ENCODE measurements around the gene KCTD2.
"Not testable (repeated sequence)": the region's sequence is repeated elsewhere in the genome, so short reads cannot be mapped to it uniquely, and the experiment has no call there.

The KCTD2 gene

GRCh38 chr17:75010683-75011400, 36.2 kb upstream of the KCTD2 start:
- ATAC-seq (replicated peaks) = no peak
- peaks cover 19 to 27% of the 10 kb centered on the region in 2 donors for H3K4me1 Mint-ChIP-seq
- no peak for DNase-seq
- no peaks in the 10 kb centered on the region for H3K9me3 Mint-ChIP-seq
- H3K27me3 Mint-ChIP-seq = peaks cover under 1 to 21% of the 10 kb centered on the region in 2 donors
- no peak overlapping the region for H3K4me3 Mint-ChIP-seq
- H3K27ac Mint-ChIP-seq = peak overlapping the region; percentile 26
- peaks cover 2 to 11% of the 10 kb centered on the region in 2 donors for H3K36me3 Mint-ChIP-seq

DNA sequence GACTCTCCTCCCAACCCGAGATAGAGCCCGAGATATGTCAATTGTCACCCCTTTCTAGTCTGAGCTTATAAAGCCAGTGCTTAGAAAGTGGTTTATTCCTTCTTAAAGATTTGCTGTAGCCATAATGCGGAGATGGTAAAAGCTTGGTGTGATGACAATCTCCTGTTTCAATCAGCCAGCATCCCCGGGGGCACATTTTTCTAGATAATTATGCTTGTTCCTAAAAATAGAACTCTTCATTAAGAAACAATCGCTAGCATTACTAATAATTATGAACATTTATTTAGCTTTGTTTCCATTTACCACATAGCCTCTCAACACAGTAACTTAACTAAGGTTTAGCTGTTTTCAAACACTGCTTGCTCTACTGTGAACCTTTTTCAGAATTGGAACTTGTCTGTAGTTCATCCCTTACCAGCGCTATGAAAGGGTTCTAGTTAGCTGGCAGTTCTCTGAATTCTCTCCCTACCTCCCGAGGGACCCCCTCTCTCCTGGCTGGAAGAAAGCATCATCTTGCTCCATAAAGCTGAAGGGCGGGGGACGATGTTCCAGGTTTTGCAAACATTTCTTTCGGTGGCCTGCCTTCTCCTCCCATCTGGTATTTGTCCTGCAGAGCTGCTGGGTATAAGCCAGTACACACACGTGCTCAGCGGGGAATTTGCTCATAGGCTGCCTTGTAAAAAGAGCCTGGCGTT, 35.5 kb upstream of the KCTD2 start:
- Mint-ChIP-seq H3K4me3 (peak overlapping the region; percentile 92 to 96), H3K27me3 (peaks cover 0 to 14% of the 10 kb centered on the region in 2 donors), H3K36me3 (peaks cover 5 to 16% of the 10 kb centered on the region in 2 donors), H3K9me3 (no peaks in the 10 kb centered on the region), H3K27ac (peak overlapping the region; percentile 94), H3K4me1 (peaks cover 20 to 32% of the 10 kb centered on the region in 2 donors)
- DNase-seq (no peak), ATAC-seq (replicated peaks) (no peak)

DNA sequence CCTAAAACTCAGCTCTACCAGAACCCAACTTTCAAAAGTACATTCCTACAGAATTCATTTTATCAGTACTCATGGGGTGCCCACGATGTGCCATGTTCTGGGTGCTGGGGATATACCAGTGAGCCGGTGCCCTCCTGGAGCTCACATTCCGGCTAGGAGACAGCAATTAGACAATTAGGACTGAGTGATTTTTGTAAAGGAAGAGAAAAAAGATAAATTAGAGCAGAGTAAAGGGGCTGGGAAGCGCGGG, 35.0 kb upstream of the KCTD2 start:
- Mint-ChIP-seq H3K9me3 (no peaks in the 10 kb centered on the region), H3K27ac (peak overlapping the region; percentile 94), H3K36me3 (peaks cover 5 to 18% of the 10 kb centered on the region in 2 donors), H3K4me3 (peak overlapping the region; percentile 92 to 96), H3K4me1 (peaks cover 20 to 32% of the 10 kb centered on the region in 2 donors), H3K27me3 (peaks cover 0 to 9% of the 10 kb centered on the region in 2 donors)
- DNase-seq (no peak), ATAC-seq (replicated peaks) (no peak)

DNA sequence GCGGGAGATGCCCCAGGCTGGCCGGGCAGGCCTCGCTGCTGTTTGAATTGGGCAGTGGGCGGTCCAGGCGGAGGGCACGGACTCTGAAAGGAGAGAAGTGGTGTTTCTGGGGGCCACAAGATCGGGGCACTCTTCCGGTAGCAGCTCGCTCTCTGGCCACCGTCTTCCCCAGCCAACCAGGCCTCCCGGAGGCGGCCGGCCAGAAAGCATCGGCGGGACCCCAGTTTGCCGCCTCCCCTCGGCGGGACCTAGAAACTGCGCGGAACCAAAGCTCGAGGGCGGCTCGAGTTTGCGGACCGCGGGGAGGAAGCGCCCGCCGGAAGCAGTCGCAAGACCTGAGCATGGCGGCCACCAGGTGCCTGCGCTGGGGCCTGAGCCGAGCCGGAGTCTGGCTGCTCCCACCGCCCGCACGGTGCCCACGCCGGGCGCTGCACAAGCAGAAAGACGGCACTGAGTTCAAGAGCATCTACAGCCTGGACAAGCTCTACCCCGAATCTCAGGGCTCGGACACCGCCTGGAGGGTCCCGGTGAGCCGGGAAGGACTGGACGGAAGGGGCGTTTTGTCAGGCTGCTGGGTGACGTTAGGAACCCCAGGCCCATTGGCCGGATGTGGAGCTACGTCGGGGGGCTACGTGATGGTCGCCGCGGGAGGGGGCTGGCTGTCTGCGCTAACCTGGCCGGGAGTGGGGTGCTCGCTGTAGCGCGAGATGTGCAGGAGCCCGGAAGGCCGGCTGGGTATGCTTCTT, 34.5 kb upstream of the KCTD2 start, which contains the start of gene MRPL58:
Gene MRPL58 (plus strand): TSS at position 325 of the 746 bp plus-strand sequence. CDS start 17 bp downstream, at position 342.
- Mint-ChIP-seq H3K36me3 (peaks cover 5 to 18% of the 10 kb centered on the region in 2 donors), H3K27ac (peak within 1 kb of the TSS; percentile 94), H3K4me3 (peak within 1 kb of the TSS; percentile 92 to 96), H3K9me3 (no peaks in the 10 kb centered on the region), H3K27me3 (peaks cover 0 to 4% of the 10 kb centered on the region in 2 donors), H3K4me1 (peaks cover 20 to 32% of the 10 kb centered on the region in 2 donors)
- ATAC-seq (replicated peaks) = peak; percentile 94 to 95
- peak; percentile 85 for DNase-seq

DNA sequence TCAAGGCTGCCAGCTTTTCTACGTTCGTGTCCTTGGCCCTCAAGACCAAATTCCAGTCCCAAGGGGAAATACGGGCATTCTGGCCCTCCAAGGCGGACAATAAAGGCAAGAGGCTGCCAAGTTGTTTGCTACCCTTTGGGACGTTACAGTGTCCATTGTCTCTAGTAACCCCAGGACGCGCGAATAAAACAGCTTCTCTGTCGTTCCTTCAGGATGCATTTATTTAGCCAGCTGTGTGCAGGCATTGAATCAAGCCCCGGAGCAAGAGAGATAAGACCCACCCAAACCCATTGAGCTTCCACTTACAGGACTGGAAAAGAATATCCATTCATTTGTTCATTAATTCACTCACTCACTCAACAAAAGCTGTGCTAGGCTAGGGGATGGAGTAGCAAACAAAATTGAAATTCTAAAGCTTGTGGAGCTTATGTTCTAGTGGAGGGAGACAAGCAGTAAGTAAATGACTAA, 33.9 kb upstream of the KCTD2 start:
- no peaks in the 10 kb centered on the region for H3K9me3 Mint-ChIP-seq
- peaks cover 20 to 32% of the 10 kb centered on the region in 2 donors for H3K4me1 Mint-ChIP-seq
- ATAC-seq (replicated peaks) (no peak), DNase-seq (no peak)
- H3K4me3 Mint-ChIP-seq = peak overlapping the region; percentile 92 to 96
- peak overlapping the region; percentile 94 for H3K27ac Mint-ChIP-seq
- peaks cover 5 to 18% of the 10 kb centered on the region in 2 donors for H3K36me3 Mint-ChIP-seq
- no peaks in the 10 kb centered on the region for H3K27me3 Mint-ChIP-seq

- DNase-seq (no peak), ATAC-seq (replicated peaks) (no peak)
- peaks cover 5 to 6% of the 10 kb centered on the region in 2 donors for H3K4me1 Mint-ChIP-seq
- no peak overlapping the region for H3K27ac Mint-ChIP-seq
- H3K36me3 Mint-ChIP-seq = peaks cover 39 to 53% of the 10 kb centered on the region in 2 donors
- no peaks in the 10 kb centered on the region for H3K27me3 Mint-ChIP-seq
- H3K9me3 Mint-ChIP-seq = no peaks in the 10 kb centered on the region
- H3K4me3 Mint-ChIP-seq = no peak overlapping the region
These were observed 27.9 kb upstream of the KCTD2 start for GRCh38 chr17:75019146-75019545.

DNA sequence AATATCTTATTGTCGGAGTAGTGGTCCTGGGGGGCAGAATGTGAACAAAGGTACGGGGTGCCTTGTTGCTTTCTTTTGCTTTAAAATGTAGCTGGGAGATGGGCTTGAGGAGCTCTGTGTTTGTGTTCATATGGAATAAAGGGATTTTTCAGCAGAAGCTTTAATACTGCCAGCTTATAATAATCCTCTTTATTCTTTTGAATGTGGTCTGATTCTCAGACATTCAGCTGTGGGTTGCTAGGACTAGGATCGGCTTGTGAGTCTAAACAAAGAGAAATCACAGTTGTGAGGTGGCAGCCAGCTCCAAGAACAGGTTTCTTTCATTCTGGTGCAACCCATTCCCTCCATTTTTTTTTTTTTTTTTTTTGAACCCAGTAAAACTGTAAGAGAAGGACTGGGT, 27.3 kb upstream of the KCTD2 start:
- Mint-ChIP-seq H3K4me1 (peaks cover 5% of the 10 kb centered on the region in 2 donors), H3K27ac (no peak overlapping the region), H3K9me3 (no peaks in the 10 kb centered on the region), H3K4me3 (no peak overlapping the region), H3K36me3 (peaks cover 39 to 55% of the 10 kb centered on the region in 2 donors), H3K27me3 (no peaks in the 10 kb centered on the region)
- no peak for DNase-seq
- ATAC-seq (replicated peaks) = no peak

- no peak for DNase-seq
- no peak for ATAC-seq (replicated peaks)
- H3K4me3 Mint-ChIP-seq = no peak overlapping the region
- H3K9me3 Mint-ChIP-seq = peaks cover 0 to 2% of the 10 kb centered on the region in 2 donors
- H3K27ac Mint-ChIP-seq = no peak overlapping the region
- H3K27me3 Mint-ChIP-seq = no peaks in the 10 kb centered on the region
- H3K36me3 Mint-ChIP-seq = peaks cover 44 to 57% of the 10 kb centered on the region in 2 donors
- H3K4me1 Mint-ChIP-seq = peaks cover 4 to 10% of the 10 kb centered on the region in 2 donors
These were observed 26.5 kb upstream of the KCTD2 start for GRCh38 chr17:75020331-75021110.

DNA sequence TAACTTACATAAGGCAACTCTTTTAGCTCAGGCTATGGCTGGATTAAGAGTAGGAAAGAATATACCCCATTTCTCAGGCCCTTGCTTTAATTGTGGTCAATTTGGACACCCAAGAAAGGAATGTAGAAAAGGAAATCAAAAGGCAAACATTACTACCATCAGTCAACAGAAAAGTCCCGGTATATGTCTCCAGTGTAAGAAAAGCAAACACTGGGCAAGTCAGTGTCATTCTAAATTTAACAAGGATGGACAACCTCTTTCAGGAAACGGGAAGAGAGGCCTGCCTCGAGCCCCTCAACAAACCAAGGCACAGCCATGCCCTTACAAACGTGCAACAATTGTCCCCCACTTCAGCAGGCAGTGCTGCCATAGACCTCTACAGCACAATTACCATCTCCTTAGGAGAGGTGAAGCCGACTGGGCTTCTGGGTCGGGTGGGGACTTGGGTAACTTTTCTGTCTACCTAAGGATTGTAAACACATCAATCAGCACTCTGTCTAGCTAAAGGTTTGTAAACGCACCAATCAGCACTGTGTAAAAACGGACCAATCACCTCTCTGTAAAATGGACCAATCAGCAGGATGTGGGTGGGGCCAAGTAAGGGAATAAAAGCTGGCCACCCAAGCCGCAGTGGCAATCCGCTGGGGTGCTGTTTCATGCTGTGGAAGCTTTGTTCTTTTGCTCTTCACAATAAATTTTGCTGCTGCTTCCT, 22.2 kb upstream of the KCTD2 start:
- Mint-ChIP-seq H3K9me3 (peaks cover 0 to 6% of the 10 kb centered on the region in 2 donors), H3K27ac (no peak overlapping the region), H3K4me1 (peaks cover 3 to 6% of the 10 kb centered on the region in 2 donors), H3K27me3 (no peaks in the 10 kb centered on the region), H3K36me3 (peaks cover 35 to 50% of the 10 kb centered on the region in 2 donors), H3K4me3 (no peak overlapping the region)
- no peak for DNase-seq
- ATAC-seq (replicated peaks) = no peak

GRCh38 chr17:75025398-75025734, 21.7 kb upstream of the KCTD2 start:
- DNase-seq, H3K4me3 Mint-ChIP-seq: not testable (repeated sequence)
- H3K36me3 Mint-ChIP-seq = peaks cover 33 to 47% of the 10 kb centered on the region in 2 donors

GRCh38 chr17:75026650-75027049, 20.4 kb upstream of the KCTD2 start:
- not testable (repeated sequence) for DNase-seq; ATAC-seq (replicated peaks); H3K4me3 Mint-ChIP-seq; H3K4me1 Mint-ChIP-seq; H3K27me3 Mint-ChIP-seq; H3K27ac Mint-ChIP-seq
- peaks cover 23 to 34% of the 10 kb centered on the region in 2 donors for H3K36me3 Mint-ChIP-seq
- peaks cover 5 to 10% of the 10 kb centered on the region in 2 donors for H3K9me3 Mint-ChIP-seq

More at GRCh38 chr17:75025398-75025734, 21.7 kb upstream of the KCTD2 start:
- not testable (repeated sequence) for H3K4me1 Mint-ChIP-seq; H3K27me3 Mint-ChIP-seq; H3K9me3 Mint-ChIP-seq; ATAC-seq (replicated peaks); H3K27ac Mint-ChIP-seq

DNA sequence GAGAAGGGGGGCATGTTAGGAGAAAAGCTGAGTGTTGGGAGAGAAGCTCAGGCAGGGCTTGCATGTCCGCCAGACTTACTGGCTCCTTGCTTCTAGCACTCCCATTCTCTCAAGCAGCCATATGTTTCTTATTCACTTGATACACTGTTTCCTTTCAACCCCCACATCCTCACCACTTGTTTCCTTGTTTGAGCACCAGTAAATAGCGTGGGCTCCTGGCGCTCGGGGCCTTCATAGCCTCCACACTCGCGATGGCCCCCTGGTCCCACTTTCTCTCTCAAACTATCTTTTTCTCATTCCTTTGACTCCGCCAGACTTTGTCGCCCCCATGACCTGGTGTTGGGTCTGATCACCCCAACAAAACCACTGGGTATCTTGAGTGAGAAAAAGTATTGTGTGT, 16.9 kb upstream of the KCTD2 start:
- Mint-ChIP-seq H3K4me3 (no peak overlapping the region), H3K27ac (no peak overlapping the region), H3K36me3 (peaks cover 10 to 23% of the 10 kb centered on the region in 2 donors), H3K27me3 (peaks cover 14% of the 10 kb centered on the region in 2 donors), H3K4me1 (peaks cover 32 to 35% of the 10 kb centered on the region in 2 donors), H3K9me3 (peaks cover 8 to 12% of the 10 kb centered on the region in 2 donors)
- ATAC-seq (replicated peaks) (no peak), DNase-seq (no peak)
